K562 (cell line): Measurements from ENCODE around the gene PLA2G4F.

ENCODE experiments used
- NRF1 ChIP-seq, 2 experiments: fragments of 450-650 bp; IDR thresholded peaks in 1 of 2; conservative IDR thresholded peaks in 1 of 2; 2 replicates each; pipeline ENCODE4 v1.6.1; 2014; ENCODE audit warnings: mild to moderate bottlenecking in 2 of 2
- POLR2A ChIP-seq: fragments of 450-650 bp; conservative IDR thresholded peaks from 2 replicates; pipeline ENCODE4 v1.6.1; 2016
- SMC3 ChIP-seq: conservative IDR thresholded peaks from 2 replicates; pipeline ENCODE4 v1.6.1; 2011; ENCODE audit warnings: low read depth, low read length, improper control_type of control experiment; ENCODE audit not compliant: insufficient read depth
- ZZZ3 ChIP-seq: fragments of 450-650 bp; IDR thresholded peaks from 2 replicates; pipeline ENCODE4 v1.6.1; 2016; ENCODE audit warnings: antibody characterized with exemption, mild to moderate bottlenecking, moderate library complexity
- TF ChIP-seq, protein P1 (sequence below): fragments of 250-450 bp; sonication (Bioruptor Pico); IDR thresholded peaks from 2 replicates; pipeline ENCODE4 v1.4.0; 2020
- TF ChIP-seq, protein P2 (sequence below): sonication (generic); formaldehyde crosslinking; IDR thresholded peaks from 2 replicates; pipeline ENCODE4 v1.8.0; 2022; ENCODE audit warnings: mild to moderate bottlenecking, missing genetic modification reagents
- TF ChIP-seq, protein P3 (sequence below): sonication (generic); formaldehyde crosslinking; IDR thresholded peaks from 2 replicates; pipeline ENCODE4 v1.8.0; 2022; ENCODE audit warnings: missing genetic modification reagents, mild to moderate bottlenecking, moderate library complexity, borderline replicate concordance
- TF ChIP-seq, protein P4 (sequence below): sonication (generic); formaldehyde crosslinking; IDR thresholded peaks from 2 replicates; pipeline ENCODE4 v1.8.1; 2022; ENCODE audit warnings: missing genetic modification reagents
- TF ChIP-seq, protein P5 (sequence below): sonication (generic); formaldehyde crosslinking; IDR thresholded peaks from 2 replicates; pipeline ENCODE4 v1.8.0; 2022; ENCODE audit warnings: mild to moderate bottlenecking, low read depth, missing genetic modification reagents
- TF ChIP-seq, protein P6 (sequence below): fragments of 200-400 bp; formaldehyde crosslinking; IDR thresholded peaks from 2 replicates; pipeline ENCODE4 v1.6.1; 2017; ENCODE audit warnings: mild to moderate bottlenecking, low read depth, low read length, moderate library complexity
- TF ChIP-seq, protein P7 (sequence below): IDR thresholded peaks from 2 replicates; pipeline ENCODE4 v1.6.1; 2016; ENCODE audit warnings: missing genetic modification characterization, missing compliant biosample characterization

DNA sequence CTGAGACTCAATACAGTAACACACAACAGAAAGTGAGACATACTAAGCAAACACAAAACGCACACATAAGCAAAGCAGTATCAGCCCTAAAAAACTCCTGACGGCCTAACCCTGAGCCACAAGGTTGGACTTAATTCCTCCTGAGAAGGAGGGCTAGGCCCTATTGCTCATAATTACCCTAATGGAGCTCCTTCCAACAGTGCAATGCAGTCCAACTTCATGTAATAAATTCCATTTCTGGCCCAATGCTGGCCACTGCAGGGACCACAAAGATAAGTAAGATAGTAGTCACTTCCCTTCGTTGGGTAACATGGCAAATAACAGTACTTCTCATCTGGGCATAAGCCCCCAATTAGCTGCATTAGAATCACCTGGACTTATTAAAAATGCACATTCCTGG lies 47.5 kb upstream of the PLA2G4F start:
- no peak for TF ChIP-seq POLR2A
- TF ChIP-seq, protein P1, sequence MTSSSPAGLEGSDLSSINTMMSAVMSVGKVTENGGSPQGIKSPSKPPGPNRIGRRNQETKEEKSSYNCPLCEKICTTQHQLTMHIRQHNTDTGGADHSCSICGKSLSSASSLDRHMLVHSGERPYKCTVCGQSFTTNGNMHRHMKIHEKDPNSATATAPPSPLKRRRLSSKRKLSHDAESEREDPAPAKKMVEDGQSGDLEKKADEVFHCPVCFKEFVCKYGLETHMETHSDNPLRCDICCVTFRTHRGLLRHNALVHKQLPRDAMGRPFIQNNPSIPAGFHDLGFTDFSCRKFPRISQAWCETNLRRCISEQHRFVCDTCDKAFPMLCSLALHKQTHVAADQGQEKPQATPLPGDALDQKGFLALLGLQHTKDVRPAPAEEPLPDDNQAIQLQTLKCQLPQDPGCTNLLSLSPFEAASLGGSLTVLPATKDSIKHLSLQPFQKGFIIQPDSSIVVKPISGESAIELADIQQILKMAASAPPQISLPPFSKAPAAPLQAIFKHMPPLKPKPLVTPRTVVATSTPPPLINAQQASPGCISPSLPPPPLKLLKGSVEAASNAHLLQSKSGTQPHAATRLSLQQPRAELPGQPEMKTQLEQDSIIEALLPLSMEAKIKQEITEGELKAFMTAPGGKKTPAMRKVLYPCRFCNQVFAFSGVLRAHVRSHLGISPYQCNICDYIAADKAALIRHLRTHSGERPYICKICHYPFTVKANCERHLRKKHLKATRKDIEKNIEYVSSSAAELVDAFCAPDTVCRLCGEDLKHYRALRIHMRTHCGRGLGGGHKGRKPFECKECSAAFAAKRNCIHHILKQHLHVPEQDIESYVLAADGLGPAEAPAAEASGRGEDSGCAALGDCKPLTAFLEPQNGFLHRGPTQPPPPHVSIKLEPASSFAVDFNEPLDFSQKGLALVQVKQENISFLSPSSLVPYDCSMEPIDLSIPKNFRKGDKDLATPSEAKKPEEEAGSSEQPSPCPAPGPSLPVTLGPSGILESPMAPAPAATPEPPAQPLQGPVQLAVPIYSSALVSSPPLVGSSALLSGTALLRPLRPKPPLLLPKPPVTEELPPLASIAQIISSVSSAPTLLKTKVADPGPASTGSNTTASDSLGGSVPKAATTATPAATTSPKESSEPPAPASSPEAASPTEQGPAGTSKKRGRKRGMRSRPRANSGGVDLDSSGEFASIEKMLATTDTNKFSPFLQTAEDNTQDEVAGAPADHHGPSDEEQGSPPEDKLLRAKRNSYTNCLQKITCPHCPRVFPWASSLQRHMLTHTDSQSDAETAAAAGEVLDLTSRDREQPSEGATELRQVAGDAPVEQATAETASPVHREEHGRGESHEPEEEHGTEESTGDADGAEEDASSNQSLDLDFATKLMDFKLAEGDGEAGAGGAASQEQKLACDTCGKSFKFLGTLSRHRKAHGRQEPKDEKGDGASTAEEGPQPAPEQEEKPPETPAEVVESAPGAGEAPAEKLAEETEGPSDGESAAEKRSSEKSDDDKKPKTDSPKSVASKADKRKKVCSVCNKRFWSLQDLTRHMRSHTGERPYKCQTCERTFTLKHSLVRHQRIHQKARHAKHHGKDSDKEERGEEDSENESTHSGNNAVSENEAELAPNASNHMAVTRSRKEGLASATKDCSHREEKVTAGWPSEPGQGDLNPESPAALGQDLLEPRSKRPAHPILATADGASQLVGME (CRISPR knock-in tag) = no peak
- TF ChIP-seq SMC3 = no peak
- TF ChIP-seq ZZZ3 = no peak
- TF ChIP-seq, protein P2, sequence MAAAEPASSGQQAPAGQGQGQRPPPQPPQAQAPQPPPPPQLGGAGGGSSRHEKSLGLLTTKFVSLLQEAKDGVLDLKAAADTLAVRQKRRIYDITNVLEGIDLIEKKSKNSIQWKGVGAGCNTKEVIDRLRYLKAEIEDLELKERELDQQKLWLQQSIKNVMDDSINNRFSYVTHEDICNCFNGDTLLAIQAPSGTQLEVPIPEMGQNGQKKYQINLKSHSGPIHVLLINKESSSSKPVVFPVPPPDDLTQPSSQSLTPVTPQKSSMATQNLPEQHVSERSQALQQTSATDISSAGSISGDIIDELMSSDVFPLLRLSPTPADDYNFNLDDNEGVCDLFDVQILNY (CRISPR knock-in tag) = no peak
- TF ChIP-seq, protein P3, sequence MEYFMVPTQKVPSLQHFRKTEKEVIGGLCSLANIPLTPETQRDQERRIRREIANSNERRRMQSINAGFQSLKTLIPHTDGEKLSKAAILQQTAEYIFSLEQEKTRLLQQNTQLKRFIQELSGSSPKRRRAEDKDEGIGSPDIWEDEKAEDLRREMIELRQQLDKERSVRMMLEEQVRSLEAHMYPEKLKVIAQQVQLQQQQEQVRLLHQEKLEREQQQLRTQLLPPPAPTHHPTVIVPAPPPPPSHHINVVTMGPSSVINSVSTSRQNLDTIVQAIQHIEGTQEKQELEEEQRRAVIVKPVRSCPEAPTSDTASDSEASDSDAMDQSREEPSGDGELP (CRISPR knock-in tag) = no peak
- TF ChIP-seq, protein P4, sequence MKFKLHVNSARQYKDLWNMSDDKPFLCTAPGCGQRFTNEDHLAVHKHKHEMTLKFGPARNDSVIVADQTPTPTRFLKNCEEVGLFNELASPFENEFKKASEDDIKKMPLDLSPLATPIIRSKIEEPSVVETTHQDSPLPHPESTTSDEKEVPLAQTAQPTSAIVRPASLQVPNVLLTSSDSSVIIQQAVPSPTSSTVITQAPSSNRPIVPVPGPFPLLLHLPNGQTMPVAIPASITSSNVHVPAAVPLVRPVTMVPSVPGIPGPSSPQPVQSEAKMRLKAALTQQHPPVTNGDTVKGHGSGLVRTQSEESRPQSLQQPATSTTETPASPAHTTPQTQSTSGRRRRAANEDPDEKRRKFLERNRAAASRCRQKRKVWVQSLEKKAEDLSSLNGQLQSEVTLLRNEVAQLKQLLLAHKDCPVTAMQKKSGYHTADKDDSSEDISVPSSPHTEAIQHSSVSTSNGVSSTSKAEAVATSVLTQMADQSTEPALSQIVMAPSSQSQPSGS = no peak
- TF ChIP-seq, protein P5, sequence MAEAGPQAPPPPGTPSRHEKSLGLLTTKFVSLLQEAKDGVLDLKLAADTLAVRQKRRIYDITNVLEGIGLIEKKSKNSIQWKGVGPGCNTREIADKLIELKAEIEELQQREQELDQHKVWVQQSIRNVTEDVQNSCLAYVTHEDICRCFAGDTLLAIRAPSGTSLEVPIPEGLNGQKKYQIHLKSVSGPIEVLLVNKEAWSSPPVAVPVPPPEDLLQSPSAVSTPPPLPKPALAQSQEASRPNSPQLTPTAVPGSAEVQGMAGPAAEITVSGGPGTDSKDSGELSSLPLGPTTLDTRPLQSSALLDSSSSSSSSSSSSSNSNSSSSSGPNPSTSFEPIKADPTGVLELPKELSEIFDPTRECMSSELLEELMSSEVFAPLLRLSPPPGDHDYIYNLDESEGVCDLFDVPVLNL (CRISPR knock-in tag) = no peak
- TF ChIP-seq, protein P6, sequence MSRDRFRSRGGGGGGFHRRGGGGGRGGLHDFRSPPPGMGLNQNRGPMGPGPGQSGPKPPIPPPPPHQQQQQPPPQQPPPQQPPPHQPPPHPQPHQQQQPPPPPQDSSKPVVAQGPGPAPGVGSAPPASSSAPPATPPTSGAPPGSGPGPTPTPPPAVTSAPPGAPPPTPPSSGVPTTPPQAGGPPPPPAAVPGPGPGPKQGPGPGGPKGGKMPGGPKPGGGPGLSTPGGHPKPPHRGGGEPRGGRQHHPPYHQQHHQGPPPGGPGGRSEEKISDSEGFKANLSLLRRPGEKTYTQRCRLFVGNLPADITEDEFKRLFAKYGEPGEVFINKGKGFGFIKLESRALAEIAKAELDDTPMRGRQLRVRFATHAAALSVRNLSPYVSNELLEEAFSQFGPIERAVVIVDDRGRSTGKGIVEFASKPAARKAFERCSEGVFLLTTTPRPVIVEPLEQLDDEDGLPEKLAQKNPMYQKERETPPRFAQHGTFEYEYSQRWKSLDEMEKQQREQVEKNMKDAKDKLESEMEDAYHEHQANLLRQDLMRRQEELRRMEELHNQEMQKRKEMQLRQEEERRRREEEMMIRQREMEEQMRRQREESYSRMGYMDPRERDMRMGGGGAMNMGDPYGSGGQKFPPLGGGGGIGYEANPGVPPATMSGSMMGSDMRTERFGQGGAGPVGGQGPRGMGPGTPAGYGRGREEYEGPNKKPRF = no peak
- no peak for TF ChIP-seq NRF1 (conservative IDR thresholded peaks at IDR 0.05 in 1 of 2, IDR thresholded peaks at IDR 0.05 in 1 of 2)
- TF ChIP-seq, protein P7, sequence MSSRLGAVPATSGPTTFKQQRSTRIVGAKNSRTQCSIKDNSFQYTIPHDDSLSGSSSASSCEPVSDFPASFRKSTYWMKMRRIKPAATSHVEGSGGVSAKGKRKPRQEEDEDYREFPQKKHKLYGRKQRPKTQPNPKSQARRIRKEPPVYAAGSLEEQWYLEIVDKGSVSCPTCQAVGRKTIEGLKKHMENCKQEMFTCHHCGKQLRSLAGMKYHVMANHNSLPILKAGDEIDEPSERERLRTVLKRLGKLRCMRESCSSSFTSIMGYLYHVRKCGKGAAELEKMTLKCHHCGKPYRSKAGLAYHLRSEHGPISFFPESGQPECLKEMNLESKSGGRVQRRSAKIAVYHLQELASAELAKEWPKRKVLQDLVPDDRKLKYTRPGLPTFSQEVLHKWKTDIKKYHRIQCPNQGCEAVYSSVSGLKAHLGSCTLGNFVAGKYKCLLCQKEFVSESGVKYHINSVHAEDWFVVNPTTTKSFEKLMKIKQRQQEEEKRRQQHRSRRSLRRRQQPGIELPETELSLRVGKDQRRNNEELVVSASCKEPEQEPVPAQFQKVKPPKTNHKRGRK (tag) = no peak
